Astrocyte (in vitro differentiated cells and primary cell): Measurements from ENCODE around the gene PCNT. TPM values are rescaled to one million over a fixed set of nuclear protein-coding genes. Genes with fewer than 3 reads are reported as not detected.
"Not testable (repeated sequence)": the region's sequence is repeated elsewhere in the genome, so short reads cannot be mapped to it uniquely, and the experiment has no call there.

Experiments used
- DNase-seq: peaks from one replicate; pipeline ENCODE4 v3.0.0-alpha.2; 2010; ENCODE audit warnings: low read depth
- FAIRE-seq: peaks from 2 replicates; lab custom pipeline; 2011; peaks lifted over from hg19 to GRCh38; lab: Jason Lieb, UNC
- H2AFZ ChIP-seq: 2 replicates; pipeline ENCODE4 v1.6.0; 2012; ENCODE audit warnings: low read depth, low read length, inconsistent platforms
- H3K27ac ChIP-seq: 2 replicates; pipeline ENCODE4 v1.5.1; 2011; ENCODE audit warnings: low read depth, low read length, inconsistent platforms
- H3K27me3 ChIP-seq: 2 replicates; pipeline ENCODE4 v1.6.0; 2011; ENCODE audit warnings: low read length, inconsistent platforms; ENCODE audit not compliant: insufficient read depth
- H3K36me3 ChIP-seq: 2 replicates; pipeline ENCODE4 v1.5.1; 2011; ENCODE audit warnings: low read length, inconsistent platforms; ENCODE audit not compliant: insufficient read depth
- H3K4me1 ChIP-seq: 2 replicates; pipeline ENCODE4 v1.5.1; 2011; ENCODE audit warnings: low read length, inconsistent platforms; ENCODE audit not compliant: insufficient read depth
- H3K4me2 ChIP-seq: 2 replicates; pipeline ENCODE4 v1.6.0; 2012; ENCODE audit warnings: low read length, inconsistent platforms
- H3K4me3 ChIP-seq: 2 replicates; pipeline ENCODE4 v1.5.1; 2011; ENCODE audit warnings: low read depth, mild to moderate bottlenecking, low read length, inconsistent platforms; ENCODE audit not compliant: insufficient read depth
- H3K79me2 ChIP-seq: 2 replicates; pipeline ENCODE4 v1.6.0; 2012; ENCODE audit warnings: mild to moderate bottlenecking, low read length, inconsistent platforms; ENCODE audit not compliant: insufficient read depth
- H3K9ac ChIP-seq: 2 replicates; pipeline ENCODE4 v1.6.0; 2012; ENCODE audit warnings: mild to moderate bottlenecking, low read length, inconsistent platforms
- H3K9me3 ChIP-seq: 2 replicates; pipeline ENCODE4 v1.5.1; 2012; ENCODE audit warnings: low read depth, mild to moderate bottlenecking, low read length, inconsistent platforms; ENCODE audit not compliant: insufficient read depth
- H4K20me1 ChIP-seq: 2 replicates; pipeline ENCODE4 v1.6.0; 2012; ENCODE audit warnings: low read length, inconsistent platforms; ENCODE audit not compliant: insufficient read depth
- H3K27ac Mint-ChIP-seq: one replicate; pipeline ENCODE4 v1.8.0; 2021; ENCODE audit warnings: mild to moderate bottlenecking, mixed read lengths; ENCODE audit not compliant: unreplicated experiment
- H3K27me3 Mint-ChIP-seq: one replicate; pipeline ENCODE4 v1.8.0; 2021; ENCODE audit warnings: low read depth, mixed read lengths; ENCODE audit not compliant: unreplicated experiment
- H3K36me3 Mint-ChIP-seq: one replicate; pipeline ENCODE4 v1.8.0; 2021; ENCODE audit warnings: low read depth, mixed read lengths; ENCODE audit not compliant: unreplicated experiment
- H3K4me1 Mint-ChIP-seq: one replicate; pipeline ENCODE4 v1.8.0; 2021; ENCODE audit warnings: low read depth, mixed read lengths; ENCODE audit not compliant: unreplicated experiment
- H3K4me3 Mint-ChIP-seq: one replicate; pipeline ENCODE4 v1.8.0; 2021; ENCODE audit warnings: mild to moderate bottlenecking, moderate library complexity, mixed read lengths; ENCODE audit not compliant: unreplicated experiment
- H3K9me3 Mint-ChIP-seq: one replicate; pipeline ENCODE4 v1.8.0; 2021; ENCODE audit warnings: mild to moderate bottlenecking, mixed read lengths; ENCODE audit not compliant: unreplicated experiment
- EZH2 ChIP-seq: IDR thresholded peaks from 2 replicates; pipeline ENCODE4 v1.6.1; 2012; ENCODE audit warnings: mild to moderate bottlenecking, low read length, inconsistent platforms; ENCODE audit not compliant: insufficient read depth
- total RNA-seq: library from RNA; stranded (reverse); gene quantifications from 2 replicates; pipeline ENCODE4 v1.2.1, GENCODE V29; 2021
- TF ChIP-seq, protein P1 (sequence below): IDR thresholded peaks from 2 replicates; pipeline ENCODE4 v1.5.1; 2011; ENCODE audit warnings: low read depth, mild to moderate bottlenecking, inconsistent platforms, low read length, moderate library complexity; ENCODE audit not compliant: insufficient read depth

PCNT gene
- total RNA-seq, 1 donor from 2014 or later, result 19.9 TPM

DNA sequence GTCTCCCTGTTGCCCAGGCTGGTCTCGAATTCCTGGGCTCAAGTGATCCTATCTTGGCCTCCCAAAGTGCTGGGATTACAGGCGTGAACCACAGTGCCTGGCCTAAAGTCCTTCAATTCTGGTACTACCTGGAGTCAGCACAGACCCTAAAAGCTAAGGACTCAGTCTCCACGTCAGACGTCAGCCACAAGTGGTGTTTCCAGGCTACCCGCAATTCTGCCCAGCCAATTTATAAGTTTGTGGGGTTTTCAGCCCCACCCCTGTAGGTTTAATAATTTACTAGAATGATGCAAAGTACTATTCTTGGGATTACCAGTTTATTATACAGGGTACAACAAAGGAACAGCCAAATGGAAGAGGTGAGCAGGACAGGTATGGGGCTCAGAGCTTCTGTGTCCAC lies 124.2 kb downstream of the PCNT start:
- TF ChIP-seq EZH2, result no peak
- H3K36me3 Mint-ChIP-seq, result peaks cover 18% of the 10 kb centered on the region
- no peak overlapping the region for H3K9ac ChIP-seq

DNA sequence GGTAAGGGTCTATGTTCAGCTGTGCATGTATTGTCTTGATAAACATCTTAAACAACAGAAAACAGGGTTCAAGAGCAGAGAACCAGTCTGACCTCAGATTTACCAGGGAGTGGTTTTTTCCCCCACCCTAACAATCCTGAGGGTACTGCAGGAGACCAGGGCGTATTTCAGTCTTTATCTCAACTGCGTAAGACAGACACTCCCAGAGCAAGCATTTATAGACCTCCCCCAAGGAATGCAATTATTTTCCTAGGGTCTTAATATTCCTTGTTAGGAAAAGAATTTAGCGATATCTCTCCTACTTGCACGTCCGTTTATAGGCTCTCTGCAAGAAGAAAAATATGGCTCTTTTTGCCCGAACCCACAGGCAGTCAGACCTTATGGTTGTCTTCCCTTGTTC lies 124.9 kb downstream of the PCNT start:
- not testable (repeated sequence) for H3K4me1 Mint-ChIP-seq, H3K4me1 ChIP-seq, H3K36me3 ChIP-seq, H3K9me3 ChIP-seq, H3K27ac ChIP-seq, H4K20me1 ChIP-seq, H3K4me2 ChIP-seq, H3K9ac ChIP-seq, H3K27ac Mint-ChIP-seq, DNase-seq, H3K4me3 Mint-ChIP-seq, FAIRE-seq, H3K79me2 ChIP-seq, H3K27me3 Mint-ChIP-seq, H3K9me3 Mint-ChIP-seq, H3K4me3 ChIP-seq, H3K27me3 ChIP-seq, H2AFZ ChIP-seq
- H3K36me3 Mint-ChIP-seq, result peaks cover 21% of the 10 kb centered on the region

More for the DNA sequence above, 124.2 kb downstream of the PCNT start:
- Histone ChIP-seq H4K20me1 (no peaks in the 10 kb centered on the region), H3K27ac (no peak overlapping the region), H3K79me2 (peaks cover 2% of the 10 kb centered on the region), H3K36me3 (peaks cover 5% of the 10 kb centered on the region), H3K4me3 (no peak overlapping the region), H2AFZ (no peak overlapping the region), H3K4me2 (no peak overlapping the region), H3K27me3 (no peaks in the 10 kb centered on the region), H3K4me1 (no peaks in the 10 kb centered on the region), H3K9me3 (no peaks in the 10 kb centered on the region)
- Mint-ChIP-seq H3K27me3 (no peaks in the 10 kb centered on the region), H3K9me3 (peaks cover 9% of the 10 kb centered on the region), H3K27ac (no peak overlapping the region), H3K4me3 (no peak overlapping the region), H3K4me1 (no peaks in the 10 kb centered on the region)
- FAIRE-seq (no peak), DNase-seq (no peak)

- H3K27ac ChIP-seq, result no peak overlapping the region
- no peaks in the 10 kb centered on the region for H3K9me3 ChIP-seq
- H3K79me2 ChIP-seq, result peaks cover 17% of the 10 kb centered on the region
- H3K27me3 Mint-ChIP-seq, result no peaks in the 10 kb centered on the region
- H3K4me2 ChIP-seq, result no peak overlapping the region
- peaks cover 17% of the 10 kb centered on the region for H3K36me3 Mint-ChIP-seq
- no peaks in the 10 kb centered on the region for H4K20me1 ChIP-seq
- H3K27ac Mint-ChIP-seq, result no peak overlapping the region
- DNase-seq, result no peak
- H3K4me1 Mint-ChIP-seq, result peaks cover 18% of the 10 kb centered on the region
- FAIRE-seq, result no peak
- H3K4me1 ChIP-seq, result peaks cover 21% of the 10 kb centered on the region
- H3K4me3 ChIP-seq, result no peak overlapping the region
- no peaks in the 10 kb centered on the region for H3K36me3 ChIP-seq
- no peak overlapping the region for H2AFZ ChIP-seq
- peaks cover 9% of the 10 kb centered on the region for H3K9me3 Mint-ChIP-seq
- H3K9ac ChIP-seq, result no peak overlapping the region
- TF ChIP-seq, protein P1, sequence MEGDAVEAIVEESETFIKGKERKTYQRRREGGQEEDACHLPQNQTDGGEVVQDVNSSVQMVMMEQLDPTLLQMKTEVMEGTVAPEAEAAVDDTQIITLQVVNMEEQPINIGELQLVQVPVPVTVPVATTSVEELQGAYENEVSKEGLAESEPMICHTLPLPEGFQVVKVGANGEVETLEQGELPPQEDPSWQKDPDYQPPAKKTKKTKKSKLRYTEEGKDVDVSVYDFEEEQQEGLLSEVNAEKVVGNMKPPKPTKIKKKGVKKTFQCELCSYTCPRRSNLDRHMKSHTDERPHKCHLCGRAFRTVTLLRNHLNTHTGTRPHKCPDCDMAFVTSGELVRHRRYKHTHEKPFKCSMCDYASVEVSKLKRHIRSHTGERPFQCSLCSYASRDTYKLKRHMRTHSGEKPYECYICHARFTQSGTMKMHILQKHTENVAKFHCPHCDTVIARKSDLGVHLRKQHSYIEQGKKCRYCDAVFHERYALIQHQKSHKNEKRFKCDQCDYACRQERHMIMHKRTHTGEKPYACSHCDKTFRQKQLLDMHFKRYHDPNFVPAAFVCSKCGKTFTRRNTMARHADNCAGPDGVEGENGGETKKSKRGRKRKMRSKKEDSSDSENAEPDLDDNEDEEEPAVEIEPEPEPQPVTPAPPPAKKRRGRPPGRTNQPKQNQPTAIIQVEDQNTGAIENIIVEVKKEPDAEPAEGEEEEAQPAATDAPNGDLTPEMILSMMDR, result no peak
- TF ChIP-seq EZH2, result no peak
- H3K27me3 ChIP-seq, result no peaks in the 10 kb centered on the region
- H3K4me3 Mint-ChIP-seq, result no peak overlapping the region
Measured at GRCh38 chr21:46452710-46453109, 128.8 kb downstream of the PCNT start.
